ENCODE data around the gene SLC3A2.
"Not testable (repeated sequence)": the region's sequence is repeated elsewhere in the genome, so short reads cannot be mapped to it uniquely, and the experiment has no call there.

The SLC3A2 gene

DNA sequence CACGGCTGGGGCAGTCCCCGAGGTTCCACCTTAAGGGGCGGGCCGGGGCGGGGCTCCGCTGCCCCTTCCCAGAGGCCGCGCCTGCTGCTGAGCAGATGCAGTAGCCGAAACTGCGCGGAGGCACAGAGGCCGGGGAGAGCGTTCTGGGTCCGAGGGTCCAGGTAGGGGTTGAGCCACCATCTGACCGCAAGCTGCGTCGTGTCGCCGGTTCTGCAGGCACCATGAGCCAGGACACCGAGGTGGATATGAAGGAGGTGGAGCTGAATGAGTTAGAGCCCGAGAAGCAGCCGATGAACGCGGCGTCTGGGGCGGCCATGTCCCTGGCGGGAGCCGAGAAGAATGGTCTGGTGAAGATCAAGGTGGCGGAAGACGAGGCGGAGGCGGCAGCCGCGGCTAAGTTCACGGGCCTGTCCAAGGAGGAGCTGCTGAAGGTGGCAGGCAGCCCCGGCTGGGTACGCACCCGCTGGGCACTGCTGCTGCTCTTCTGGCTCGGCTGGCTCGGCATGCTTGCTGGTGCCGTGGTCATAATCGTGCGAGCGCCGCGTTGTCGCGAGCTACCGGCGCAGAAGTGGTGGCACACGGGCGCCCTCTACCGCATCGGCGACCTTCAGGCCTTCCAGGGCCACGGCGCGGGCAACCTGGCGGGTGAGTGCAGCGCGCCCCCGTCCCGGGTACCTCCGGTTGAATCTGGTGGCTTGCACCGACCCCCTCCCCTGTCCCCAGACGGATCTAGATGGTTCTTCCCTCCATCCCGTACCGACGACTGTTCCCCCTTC lies at the start of gene SLC3A2:
Gene SLC3A2 (plus strand): TSS at position 94 of the 776 bp plus-strand sequence. CDS start 128 bp downstream, at position 222.
- peak; percentile 85 for DNase-seq (ENCODE audit: low spot score)

DNA sequence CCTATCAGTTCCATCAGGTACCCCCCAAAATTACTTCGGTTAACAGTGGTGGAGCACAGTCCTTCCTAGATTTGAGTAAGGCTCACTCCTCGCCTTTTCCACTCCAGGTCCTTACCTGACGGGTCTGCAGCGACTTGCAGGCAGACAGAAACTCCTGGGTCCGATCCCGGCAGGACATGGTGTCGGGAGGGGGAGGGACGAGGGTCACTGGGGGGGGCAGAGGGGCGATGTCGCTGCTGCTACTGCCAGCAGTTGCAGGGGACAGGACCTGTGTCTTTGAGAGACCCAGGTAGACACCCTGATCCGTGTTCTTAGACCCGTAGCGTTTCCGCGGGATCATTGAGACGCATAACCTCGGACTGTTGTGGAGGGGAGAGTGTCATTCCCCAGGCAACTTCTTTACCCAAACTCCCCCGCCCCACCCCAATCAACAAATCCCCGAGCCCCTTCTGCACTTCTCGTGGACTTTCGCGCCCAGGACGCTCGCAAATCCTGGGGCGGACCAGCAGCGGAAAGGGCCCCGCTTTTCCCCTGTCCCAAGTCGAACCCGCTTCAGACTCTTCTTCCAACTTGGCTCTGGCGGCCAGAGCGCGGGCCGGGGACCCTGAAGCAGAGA lies 49.7 kb upstream of the SLC3A2 start:
- no peak for DNase-seq (ENCODE audit: low spot score)

DNA sequence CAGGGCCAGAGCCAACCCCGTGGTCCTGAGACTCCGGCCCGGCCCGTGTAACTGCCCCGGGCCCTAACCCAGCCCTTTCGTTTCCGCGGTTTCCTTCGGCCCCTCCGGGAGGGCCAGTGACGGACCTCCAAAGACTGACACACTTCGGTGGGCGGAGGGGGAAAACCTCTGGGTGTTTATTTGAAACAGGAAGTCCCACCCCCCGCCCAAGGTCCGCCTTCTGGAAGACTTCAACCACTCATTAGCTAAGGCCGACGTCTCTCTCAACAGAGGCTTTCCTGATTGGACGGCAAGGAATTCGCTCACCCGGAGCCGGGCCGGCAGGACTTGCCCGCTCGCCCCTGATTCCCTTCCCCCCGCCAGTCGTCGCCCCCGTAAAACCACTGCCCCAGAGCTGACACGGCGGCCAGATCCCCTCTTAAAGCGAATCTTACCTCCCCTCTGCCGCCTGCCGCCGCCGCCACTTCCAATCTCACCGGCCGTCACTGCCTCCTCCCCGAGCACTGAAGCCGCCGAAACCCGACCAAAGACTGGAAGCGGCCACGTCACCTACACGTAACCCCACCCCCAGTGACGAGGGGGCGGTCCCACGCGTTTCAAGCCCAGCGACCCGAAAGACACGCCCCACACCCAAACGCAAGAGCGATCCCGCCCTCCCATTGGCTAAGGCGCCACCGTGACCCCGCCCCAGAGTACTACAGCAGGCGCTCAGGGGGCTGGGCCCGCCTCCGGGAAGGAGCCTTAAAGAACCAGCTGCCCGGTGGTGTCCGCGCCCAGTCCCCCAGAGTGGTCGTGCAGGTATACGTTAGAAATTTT lies 49.0 kb upstream of the SLC3A2 start, which contains the start of gene STX5:
Gene STX5 (minus strand): TSS at position 532 of the 816 bp plus-strand sequence. CDS start 808 bp downstream, outside the sequence.
- peak; percentile 98 for DNase-seq (ENCODE audit: low spot score)

DNA sequence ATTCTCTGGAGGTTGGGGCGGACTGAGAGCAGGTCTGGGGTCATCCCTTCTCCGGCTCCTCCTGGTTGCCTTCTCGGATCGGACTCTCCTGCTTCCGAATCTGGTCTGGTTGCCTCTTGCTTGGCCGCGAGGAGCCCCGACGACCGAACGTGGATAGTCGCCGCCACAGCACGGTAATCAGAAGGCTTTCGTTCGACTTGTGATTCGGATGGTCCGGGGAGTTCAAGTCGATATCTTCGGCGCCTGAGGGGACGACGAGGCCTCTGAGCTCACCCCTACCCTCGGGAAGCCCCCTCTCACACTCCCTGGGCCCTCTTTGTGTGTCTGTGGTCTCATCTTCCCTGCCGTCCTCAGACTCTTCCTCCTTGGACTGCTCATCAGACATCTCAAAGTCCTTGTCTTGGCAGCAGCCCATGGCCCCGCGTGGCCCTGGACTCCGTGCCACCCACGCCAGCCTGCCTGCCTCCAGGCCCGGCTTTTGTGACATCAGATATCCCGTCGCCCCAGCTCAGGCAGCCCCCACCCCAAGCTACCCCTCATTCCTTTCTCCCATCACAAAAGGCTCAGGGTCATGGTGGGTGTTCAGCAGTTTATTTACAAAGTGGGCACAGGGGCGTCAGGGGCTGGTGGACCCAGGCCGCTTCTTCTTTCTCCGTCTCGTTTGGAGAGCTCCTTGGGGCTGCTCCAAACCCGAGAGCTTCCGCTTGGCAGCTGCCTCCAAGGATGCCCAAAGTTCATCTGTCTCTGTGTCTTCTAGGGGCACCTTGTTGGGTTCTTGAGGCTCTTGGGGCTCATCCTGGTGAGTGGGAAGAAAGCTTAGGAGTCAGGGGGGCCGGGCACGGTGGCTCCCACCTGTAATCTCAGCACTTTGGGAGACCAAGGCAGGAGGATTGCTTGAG lies 48.1 kb upstream of the SLC3A2 start, which contains the start of gene TEX54:
Gene TEX54 (minus strand): TSS at position 506 of the 899 bp plus-strand sequence.
- DNase-seq (ENCODE audit: low spot score) = no peak

DNA sequence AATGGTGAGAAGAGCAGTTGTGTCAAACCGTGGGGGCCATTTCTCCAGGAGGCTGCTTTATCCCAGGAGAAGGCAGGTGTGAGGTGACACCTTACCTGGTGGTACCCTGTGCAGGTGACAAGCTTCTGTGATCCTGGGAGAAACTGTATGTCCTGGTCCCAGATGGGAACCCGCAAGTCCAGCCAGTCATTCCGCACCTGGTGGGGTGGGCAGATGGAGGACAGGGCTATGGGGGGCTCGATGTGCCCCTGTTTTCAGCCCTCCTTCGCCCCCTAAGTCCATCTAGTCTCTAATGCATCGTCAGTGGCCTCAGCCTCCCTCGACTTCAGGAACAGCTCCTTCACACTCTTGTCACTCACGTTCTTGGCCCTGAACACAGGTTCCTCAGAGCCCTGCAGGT lies 45.4 kb upstream of the SLC3A2 start:
- DNase-seq (ENCODE audit: low spot score) = no peak

DNA sequence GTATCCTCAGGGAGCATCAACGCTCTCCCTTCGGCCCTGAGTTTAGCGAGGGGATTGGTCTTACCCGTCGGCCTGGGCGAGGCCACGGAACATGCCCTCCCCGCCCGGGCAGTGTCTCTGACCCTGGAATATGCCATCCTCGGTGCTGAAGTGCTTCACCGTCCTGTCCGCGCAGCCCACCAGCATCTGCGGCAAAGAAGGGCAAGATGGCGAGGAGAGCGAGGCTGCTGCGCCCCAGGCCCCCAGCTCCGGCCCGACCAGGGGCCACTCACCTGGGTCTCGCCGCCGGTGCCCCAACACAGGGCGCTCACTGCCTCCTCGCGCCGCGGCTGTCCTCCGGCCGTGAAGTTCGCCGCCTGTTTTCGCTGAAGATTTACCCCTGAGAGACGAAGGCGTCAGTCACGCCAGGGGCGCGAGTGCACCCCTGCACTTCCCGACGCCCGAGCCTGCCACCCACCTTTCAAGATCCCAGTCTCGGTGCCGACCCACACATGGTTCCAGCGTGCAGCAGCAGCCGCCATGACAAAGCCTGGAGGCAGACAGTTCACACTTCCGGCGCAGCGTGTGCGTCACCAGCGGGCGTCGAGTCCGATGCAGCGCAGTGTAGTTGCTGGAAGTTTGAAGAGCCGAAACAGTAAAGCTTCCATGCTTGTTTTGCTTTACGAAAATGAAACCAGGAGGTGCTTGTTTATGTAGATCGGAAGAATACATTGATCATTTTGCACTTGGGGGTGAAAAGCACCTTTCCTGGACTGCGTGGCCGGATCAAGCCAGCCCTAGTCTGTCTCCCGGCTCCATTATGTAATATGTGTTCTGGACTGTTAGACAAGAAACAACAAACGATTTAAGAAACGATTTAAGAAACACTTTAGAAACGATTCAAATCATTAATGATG lies 41.4 kb upstream of the SLC3A2 start, which contains the start of gene WDR74:
Gene WDR74 (minus strand): TSS at position 541 of the 896 bp plus-strand sequence. CDS start 20 bp downstream, at position 521.
- peak; percentile 97 for DNase-seq (ENCODE audit: low spot score)

DNA sequence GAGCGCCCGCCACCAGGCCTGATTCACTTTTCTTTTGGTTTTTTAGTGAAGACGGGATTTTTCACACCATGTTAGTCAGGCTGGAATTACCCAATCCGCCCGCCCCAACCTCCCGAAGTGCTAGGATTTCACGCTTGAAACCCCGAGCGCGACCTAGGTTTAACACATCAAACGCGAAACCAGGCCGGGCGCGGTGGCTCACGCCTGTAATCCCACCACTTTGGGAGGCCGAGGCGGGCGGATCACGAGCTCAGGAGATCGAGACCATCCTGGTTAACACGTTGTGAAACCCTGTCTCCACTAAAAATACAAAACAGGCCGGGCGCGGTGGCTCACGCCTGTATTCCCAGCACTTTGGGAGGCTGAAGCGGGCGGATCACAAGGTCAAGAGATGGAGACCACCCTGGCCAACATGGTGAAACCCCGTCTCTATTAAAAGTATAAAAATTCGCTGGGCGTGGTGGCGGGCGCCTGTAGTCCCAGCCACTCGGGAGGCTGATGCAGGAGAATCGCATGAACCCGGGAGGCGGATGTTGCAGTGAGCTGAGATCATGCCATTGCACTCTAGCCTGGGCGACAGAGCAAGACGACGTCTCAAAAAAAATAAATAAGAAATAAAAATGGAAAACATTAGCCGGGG lies 39.9 kb upstream of the SLC3A2 start:
- DNase-seq (ENCODE audit: low spot score) = peak; percentile 55

DNA sequence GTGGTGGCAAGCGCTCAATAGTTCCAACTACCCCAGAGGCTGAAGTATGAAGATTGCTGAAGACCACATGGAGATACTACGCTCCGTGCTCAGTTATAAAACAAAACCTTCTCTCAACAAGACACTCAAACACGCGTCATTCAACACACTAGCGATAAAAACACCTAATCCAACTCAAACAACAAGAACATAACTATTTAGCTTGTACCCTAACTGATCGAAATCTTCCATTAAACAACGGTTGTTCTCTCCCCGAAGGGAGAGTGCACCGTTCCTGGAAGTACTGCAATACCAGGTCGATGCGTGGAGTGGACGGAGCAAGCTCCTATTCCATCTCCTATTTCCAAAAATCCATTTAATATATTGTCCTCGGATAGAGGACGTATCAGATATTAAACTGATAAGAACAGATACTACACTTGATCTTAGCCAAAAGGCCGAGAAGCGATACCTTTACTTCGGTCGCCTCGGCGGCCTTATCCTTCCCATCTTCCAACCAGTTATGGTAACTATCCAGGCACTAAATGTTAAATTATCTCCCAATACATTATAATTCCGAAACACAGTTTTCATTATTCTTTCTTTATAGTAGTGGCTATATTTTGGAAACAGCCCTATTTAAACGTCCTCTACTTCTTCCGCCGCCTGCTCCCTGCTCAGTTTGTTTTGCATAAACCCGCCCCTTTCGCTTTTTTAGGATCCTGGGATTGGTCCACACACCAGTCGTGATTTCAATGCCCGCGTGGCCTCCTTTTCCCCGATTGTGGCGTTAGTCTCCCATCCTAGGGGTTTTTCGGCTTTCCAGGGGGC lies 39.1 kb upstream of the SLC3A2 start:
- peak; percentile 100 for DNase-seq (ENCODE audit: low spot score)

DNA sequence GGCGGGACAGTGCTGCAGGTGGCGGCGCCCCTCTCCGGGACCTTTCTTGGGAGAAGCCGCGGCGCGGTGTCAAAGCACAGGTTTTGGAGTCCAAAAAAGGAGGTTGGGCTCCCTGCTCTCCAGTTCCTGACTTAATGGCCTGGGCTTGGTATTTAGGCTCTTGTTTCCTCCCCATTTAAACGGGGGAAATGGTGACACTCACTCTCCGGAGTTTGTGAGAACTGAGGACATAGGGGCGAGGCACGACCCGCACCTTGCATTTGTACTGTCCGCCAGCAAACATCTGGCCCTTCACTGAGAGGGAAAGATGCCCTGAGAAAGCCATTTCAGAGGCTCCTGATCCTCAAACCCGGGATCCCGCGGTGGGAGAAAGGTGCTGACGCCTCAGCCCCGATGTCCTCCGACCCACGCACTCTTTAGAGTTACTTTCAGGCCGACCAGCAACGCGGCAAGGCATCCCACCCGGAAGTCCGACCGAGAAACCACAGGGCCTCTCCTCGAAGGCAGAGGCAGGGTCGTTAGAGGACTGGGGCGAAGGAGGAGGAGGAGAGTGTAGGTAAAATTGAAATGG lies 38.4 kb upstream of the SLC3A2 start:
- peak; percentile 73 for DNase-seq (ENCODE audit: low spot score)

DNA sequence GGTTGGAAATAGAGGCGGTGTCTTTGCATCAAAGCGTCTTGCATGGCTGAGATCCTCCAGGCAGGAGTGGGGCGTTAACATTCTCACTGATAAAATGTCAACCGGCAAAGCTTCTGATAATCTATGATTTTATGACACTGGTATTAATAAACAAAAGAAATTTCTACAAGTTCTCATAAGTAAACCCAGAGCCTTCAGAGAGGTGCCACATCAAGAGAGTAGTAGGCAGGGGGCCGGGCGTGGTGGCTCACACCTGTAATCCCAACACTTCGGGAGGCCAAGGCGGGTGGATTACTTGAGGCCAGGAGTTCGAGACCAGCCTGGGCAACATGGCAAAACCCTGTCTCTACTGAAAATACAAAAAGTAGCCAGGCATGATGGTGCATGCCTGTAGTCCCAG lies 37.8 kb upstream of the SLC3A2 start:
- not testable (repeated sequence) for DNase-seq (ENCODE audit: low spot score)

DNA sequence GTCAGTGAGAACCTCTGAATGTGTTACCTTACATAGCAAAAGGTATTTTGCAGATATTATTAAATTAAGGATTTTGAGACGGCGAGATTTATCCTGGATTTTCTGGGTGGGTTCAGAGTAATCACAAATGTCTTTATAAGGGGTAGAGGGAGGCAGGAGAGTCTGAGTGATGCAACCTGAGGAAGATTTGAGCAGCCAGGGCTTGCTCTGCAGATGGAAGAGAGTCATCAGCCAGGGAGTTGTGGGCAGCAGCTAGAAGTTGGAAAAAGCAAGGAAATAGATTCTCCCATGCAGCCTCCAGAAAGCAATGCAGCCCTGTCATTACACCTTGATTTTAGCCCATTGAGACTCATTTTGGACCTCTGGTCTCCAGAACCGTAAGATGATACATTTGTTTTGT lies 37.2 kb upstream of the SLC3A2 start:
- no peak for DNase-seq (ENCODE audit: low spot score)

DNA sequence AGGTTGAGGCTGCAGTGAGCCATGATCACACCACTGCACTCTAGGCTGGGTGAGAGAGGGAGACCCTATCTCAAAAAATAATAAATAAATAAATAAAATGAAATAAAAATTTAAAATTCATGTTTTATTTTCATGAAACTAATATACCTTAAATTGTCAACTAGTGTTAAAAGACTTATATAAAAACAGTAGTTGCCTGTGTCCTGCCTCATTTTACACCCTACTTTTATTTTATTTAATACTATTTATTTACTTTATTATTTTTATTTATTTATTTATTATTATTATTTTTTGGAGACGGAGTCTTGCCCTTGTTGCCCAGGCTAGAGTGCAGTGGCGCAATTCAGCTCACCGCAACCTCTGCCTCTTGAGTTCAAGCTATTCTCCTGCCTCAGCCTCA lies 36.5 kb upstream of the SLC3A2 start:
- DNase-seq (ENCODE audit: low spot score) = no peak

DNA sequence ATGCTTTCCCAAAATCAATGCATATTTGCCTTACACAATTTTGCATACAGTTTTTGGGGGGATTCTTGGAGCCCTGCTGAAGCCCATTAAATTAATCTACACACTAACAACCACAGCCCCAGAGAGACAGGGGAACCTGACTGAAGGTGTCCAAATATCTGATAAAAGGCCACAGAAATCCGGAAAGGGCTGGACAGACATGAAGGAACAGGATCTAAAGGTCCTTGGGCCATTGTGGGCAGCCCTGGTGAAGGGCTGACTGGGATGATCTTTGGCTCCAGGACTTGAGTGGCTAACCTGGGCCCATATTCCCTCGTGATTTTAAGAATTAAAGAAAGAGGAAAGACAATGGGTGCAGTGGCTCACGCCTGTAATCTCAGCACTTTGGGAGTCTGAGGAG lies 34.5 kb upstream of the SLC3A2 start:
- no peak for DNase-seq (ENCODE audit: low spot score)

DNA sequence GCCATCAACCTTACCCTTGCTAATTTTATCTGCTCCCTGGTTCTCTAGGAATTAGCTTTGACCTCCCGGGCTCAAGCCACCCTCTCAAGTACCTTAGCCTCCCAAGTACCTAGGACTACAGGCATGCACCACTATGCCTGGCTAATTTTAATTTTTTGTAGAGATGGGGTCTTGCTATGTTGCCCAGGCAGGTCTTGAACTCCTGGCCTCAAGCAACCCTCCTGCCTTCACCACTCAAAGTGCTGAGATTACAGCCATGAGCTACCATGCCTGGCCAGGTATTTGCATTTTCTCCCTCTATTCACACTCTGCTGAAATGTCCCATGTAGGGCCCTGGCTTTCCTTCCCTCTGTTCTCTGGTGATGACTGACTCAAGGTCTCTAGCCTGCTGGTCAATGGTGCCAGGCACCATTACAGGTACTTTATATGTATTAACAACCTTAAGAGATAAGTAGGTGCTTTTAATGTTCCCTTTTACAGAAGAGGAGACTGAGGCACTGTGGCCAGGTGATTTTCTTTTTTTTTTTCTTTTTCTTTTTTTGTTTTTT lies 32.9 kb upstream of the SLC3A2 start:
- DNase-seq (ENCODE audit: low spot score) = no peak

DNA sequence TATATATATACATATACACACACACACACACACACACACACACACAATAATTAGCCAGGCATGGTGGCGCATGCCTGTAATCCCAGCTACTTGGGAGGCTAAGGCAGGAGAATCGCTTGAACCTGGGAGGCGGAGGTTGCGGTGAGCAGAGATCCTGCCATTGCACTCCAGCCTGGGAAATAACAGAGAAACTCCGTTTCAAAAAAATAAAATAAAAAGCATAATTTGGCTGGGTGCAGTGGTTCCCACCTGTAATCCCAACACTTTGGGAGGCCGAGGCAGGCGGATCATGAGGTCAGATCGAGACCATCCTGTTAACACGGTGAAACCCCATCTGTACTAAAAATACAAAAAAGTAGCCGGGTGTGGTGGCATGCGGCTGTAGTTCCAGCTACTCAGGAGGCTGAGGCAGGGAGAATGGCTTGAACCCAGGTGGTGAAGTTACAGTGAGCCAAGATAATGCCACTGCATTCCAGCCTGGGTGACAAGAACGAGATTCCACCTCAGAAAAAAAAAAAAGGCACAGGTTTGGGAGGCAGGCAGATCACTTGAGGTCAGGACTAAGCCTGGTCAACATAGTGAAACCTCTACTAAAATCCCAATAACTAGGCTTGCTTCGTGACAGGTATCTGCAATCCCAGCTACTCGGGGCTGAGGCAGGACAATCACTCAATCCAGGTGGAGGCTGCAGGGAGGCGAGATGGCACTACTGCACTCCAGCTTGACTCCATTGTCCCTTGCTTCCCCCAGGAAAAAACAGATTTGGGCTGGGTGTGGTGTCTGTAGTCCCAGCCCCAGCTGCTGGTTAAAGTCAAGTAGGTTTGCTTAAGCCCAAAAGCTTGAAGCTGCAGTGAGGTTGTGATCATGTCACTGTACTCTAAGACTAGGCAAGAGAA lies 29.5 kb upstream of the SLC3A2 start:
- DNase-seq (ENCODE audit: low spot score) = peak; percentile 41

DNA sequence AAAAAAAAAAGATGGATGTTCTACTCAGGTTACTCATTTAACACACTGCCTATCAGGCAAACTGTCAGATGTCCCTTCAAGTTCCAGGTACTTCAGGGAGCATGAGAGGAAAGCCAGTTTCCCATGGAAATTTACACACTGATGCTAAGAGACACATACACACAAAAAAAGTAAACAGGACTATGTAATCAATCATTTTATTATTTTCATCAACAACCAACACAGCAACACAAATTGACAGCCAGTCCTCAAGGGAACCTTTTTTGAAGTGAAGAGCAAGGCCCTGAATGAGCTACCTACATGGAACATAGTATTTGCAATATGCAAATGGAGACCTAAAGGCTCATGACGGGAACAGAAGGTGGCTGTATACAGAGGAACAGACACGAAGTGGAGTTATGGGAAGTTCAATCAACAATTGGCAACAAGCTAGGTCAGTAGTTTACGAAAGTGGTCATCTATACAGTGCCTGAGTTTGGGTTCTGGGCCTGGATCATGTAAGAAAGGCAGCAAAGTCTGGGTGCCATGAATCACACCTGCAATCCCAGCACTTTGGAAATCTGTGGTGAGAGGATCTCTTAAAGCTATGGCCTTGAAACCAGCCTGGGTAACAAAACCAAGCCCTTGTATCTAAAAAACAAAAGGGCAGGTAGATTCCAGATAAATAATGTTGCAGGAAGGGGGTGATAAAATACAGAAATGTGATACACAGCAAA lies 28.7 kb upstream of the SLC3A2 start:
- no peak for DNase-seq (ENCODE audit: low spot score)
